H4 (cell line): ENCODE results near the gene COA1. TPM values are rescaled to one million over a fixed set of nuclear protein-coding genes. Genes with fewer than 3 reads are reported as not detected.
"Not testable (repeated sequence)": the region's sequence is repeated elsewhere in the genome, so short reads cannot be mapped to it uniquely, and the experiment has no call there.

Experiments used
- DNase-seq: peaks from one replicate; pipeline ENCODE4 v3.0.0-alpha.2; 2015; ENCODE audit warnings: low spot score
- total RNA-seq: library from RNA; depleted of rRNA; stranded (reverse); fragments of >200 nt; shearing (Covaris generic); gene quantifications from 2 replicates; pipeline ENCODE4 v1.2.3, GENCODE V29; 2014

COA1 gene
- total RNA-seq, 1 experiment from 2014 or later = 154 TPM

GRCh38 chr7:43758029-43758821 is 28.9 kb upstream of the COA1 start, which contains the start of gene BLVRA:
TSS of gene BLVRA (plus strand) at chr7:43758680. CDS start at chr7:43771159, 12,479 bp downstream.
- peak; percentile 53 for DNase-seq

GRCh38 chr7:43757073-43757720 is 27.9 kb upstream of the COA1 start:
- DNase-seq = no peak

GRCh38 chr7:43756368-43757072 is 27.2 kb upstream of the COA1 start:
- peak; percentile 95 for DNase-seq

GRCh38 chr7:43754596-43754995 is 25.3 kb upstream of the COA1 start:
- DNase-seq = no peak

GRCh38 chr7:43753843-43754242 is 24.5 kb upstream of the COA1 start:
- DNase-seq = no peak

- no peak for DNase-seq
Measured at GRCh38 chr7:43753271-43753810, 24.0 kb upstream of the COA1 start.

GRCh38 chr7:43752411-43752810 is 23.1 kb upstream of the COA1 start:
- no peak for DNase-seq

GRCh38 chr7:43750016-43750887 is 20.9 kb upstream of the COA1 start:
- no peak for DNase-seq

- DNase-seq = no peak
Measured at GRCh38 chr7:43749383-43749940, 20.1 kb upstream of the COA1 start.

- no peak for DNase-seq
Measured at GRCh38 chr7:43747328-43748105, 18.2 kb upstream of the COA1 start.

GRCh38 chr7:43742692-43743091 is 13.4 kb upstream of the COA1 start:
- DNase-seq = no peak

- DNase-seq = no peak
Measured at GRCh38 chr7:43737467-43738127, 8.3 kb upstream of the COA1 start.

GRCh38 chr7:43735802-43736603 is 6.7 kb upstream of the COA1 start:
- DNase-seq = peak; percentile 80

- no peak for DNase-seq
Measured at GRCh38 chr7:43735403-43735801, 6.1 kb upstream of the COA1 start.

- DNase-seq = not testable (repeated sequence)
Measured at GRCh38 chr7:43734575-43735332, 5.4 kb upstream of the COA1 start.

- DNase-seq = not testable (repeated sequence)
Measured at GRCh38 chr7:43731494-43731893, 2.2 kb upstream of the COA1 start.

GRCh38 chr7:43729924-43730248 is 563 bp upstream of the COA1 start:
- DNase-seq = no peak

GRCh38 chr7:43727494-43727893 is 1.8 kb downstream of the COA1 start:
- DNase-seq = no peak
